Panc1 (cell line): ENCODE results near the gene B3GALT5. TPM values are rescaled to one million over a fixed set of nuclear protein-coding genes. Genes with fewer than 3 reads are reported as not detected.

Experiments used
- ATAC-seq: fragments of 200-7000 bp; cut with Tn5 transposase; 2 replicates; pipeline ENCODE4 v1.9.1; 2020; ENCODE audit warnings: mild to moderate bottlenecking, moderate library complexity
- BruUV-seq: library from RNA; stranded (reverse); fragments of 400-500 nt; replicated peaks from 2 replicates; lab custom pipeline; 2021; lab: Mats Ljungman, UMichigan
- CTCF ChIA-PET: fragments of 300-600 bp; sonication (Branson Sonifier 250); formaldehyde crosslinking; loops from one replicate; lab custom pipeline; 2022; ENCODE audit warnings: antibody characterized with exemption; lab: Charles Lee
- POLR2A ChIA-PET: fragments of 300-600 bp; sonication (Branson Sonifier 250); formaldehyde crosslinking; loops from one replicate; lab custom pipeline; 2022; ENCODE audit warnings: antibody characterized with exemption; lab: Charles Lee
- DNase-seq: peaks from one replicate; pipeline ENCODE4 v3.0.0-alpha.2; 2010; ENCODE audit warnings: low read depth, low spot score
- H3K27ac ChIP-seq: 2 replicates; pipeline ENCODE4 v1.5.1; 2011; ENCODE audit warnings: mild to moderate bottlenecking, low read length, inconsistent platforms
- H3K27me3 ChIP-seq: fragments of 200-500 bp; sonication (Bioruptor generic); 2 replicates; pipeline ENCODE4 v1.6.0; 2014; ENCODE audit warnings: low read length, inconsistent platforms; ENCODE audit not compliant: control insufficient read depth, insufficient read depth
- H3K36me3 ChIP-seq: fragments of 200-500 bp; sonication (Bioruptor generic); 2 replicates; pipeline ENCODE4 v1.5.1; 2014; ENCODE audit warnings: inconsistent platforms, mild to moderate bottlenecking, low read length, moderate library complexity; ENCODE audit not compliant: control insufficient read depth, insufficient read depth
- H3K4me1 ChIP-seq: 2 replicates; pipeline ENCODE4 v1.5.1; 2011; ENCODE audit warnings: inconsistent platforms, mild to moderate bottlenecking, low read length, moderate library complexity; ENCODE audit not compliant: control insufficient read depth, insufficient read depth
- H3K4me3 ChIP-seq, 2 experiments: 2 replicates each; pipeline ENCODE4 v1.5.1; 2011 to 2012; ENCODE audit warnings: low read depth in 2 of 2, low read length in 2 of 2, mild to moderate bottlenecking in 2 of 2, inconsistent platforms in 1 of 2, moderate library complexity in 1 of 2
- H3K9me3 ChIP-seq: fragments of 200-500 bp; sonication (Bioruptor generic); 2 replicates; pipeline ENCODE4 v1.5.1; 2014; ENCODE audit warnings: low read depth, mild to moderate bottlenecking, inconsistent platforms, low read length, moderate library complexity; ENCODE audit not compliant: control insufficient read depth, insufficient read depth
- CTCF ChIP-seq: fragments of 450-650 bp; IDR thresholded peaks from 2 replicates; pipeline ENCODE4 v1.5.1; 2017; ENCODE audit warnings: mild to moderate bottlenecking
- POLR2AphosphoS5 ChIP-seq: IDR thresholded peaks from 2 replicates; pipeline ENCODE4 v1.6.1; 2012; ENCODE audit warnings: mild to moderate bottlenecking, low read depth, low read length, moderate library complexity
- REST ChIP-seq, 2 experiments: IDR thresholded peaks; 2 replicates each; pipeline ENCODE4 v1.6.1; 2011 to 2012; ENCODE audit warnings: low read depth in 2 of 2, control low read depth in 1 of 2, low read length in 1 of 2, mild to moderate bottlenecking in 1 of 2, moderate library complexity in 1 of 2; ENCODE audit not compliant: insufficient read depth in 1 of 2
- SIN3A ChIP-seq: IDR thresholded peaks from 2 replicates; pipeline ENCODE4 v1.6.1; 2012; ENCODE audit warnings: low read depth, mild to moderate bottlenecking, low read length, moderate library complexity, borderline replicate concordance; ENCODE audit not compliant: insufficient read depth
- TCF7L2 ChIP-seq: IDR thresholded peaks from 2 replicates; pipeline ENCODE4 v1.6.1; 2011; ENCODE audit warnings: mild to moderate bottlenecking, low read depth, low read length, inconsistent platforms
- in situ Hi-C: cut with HindIII; loops from 2 replicates; pipeline ENCODE4 v1.10.0; 2016; ENCODE audit warnings: low sequenced_read_pairs, low pct_unique_long_range_greater_than_20kb
- intact Hi-C: fragments of 100-400 bp; cut with micrococcal nuclease; formaldehyde crosslinking; loops from one replicate; pipeline ENCODE4 v1.10.0; 2022; ENCODE audit not compliant: unreplicated experiment
- total RNA-seq: library from RNA; stranded (reverse); gene quantifications from one replicate; pipeline ENCODE4 v1.2.1, GENCODE V29; 2021; ENCODE audit not compliant: unreplicated experiment

The B3GALT5 gene
- total RNA-seq, 1 experiment from 2014 or later: 0.10 TPM

DNA sequence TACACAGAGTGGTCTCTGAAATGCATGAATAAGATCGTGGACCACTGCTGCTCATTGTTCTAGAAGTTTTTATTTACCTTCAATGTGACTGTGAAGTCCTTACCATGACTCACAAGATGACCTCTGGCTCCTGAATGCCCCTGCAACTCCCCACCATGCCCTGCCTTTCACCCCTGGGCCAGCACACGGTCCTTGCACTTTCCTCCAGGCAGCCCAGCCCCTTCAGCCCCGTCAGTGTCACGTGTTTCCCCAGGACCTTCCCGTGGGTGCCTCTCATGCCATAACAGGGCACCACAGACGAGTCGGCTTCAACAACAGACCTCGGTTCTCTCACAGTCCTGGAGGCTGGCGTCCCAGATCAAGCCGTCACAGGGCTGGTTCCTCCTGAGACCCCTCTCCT, 62.1 kb downstream of the B3GALT5 start:
- Histone ChIP-seq H3K4me1 (no peaks in the 10 kb centered on the region), H3K9me3 (no peaks in the 10 kb centered on the region), H3K27ac (no peak overlapping the region), H3K36me3 (no peaks in the 10 kb centered on the region), H3K4me3 (no peak overlapping the region), H3K27me3 (peaks cover 2% of the 10 kb centered on the region; the same call in 1 of the 2 replicates)
- ChIA-PET CTCF (no interaction called here), POLR2A (no interaction called here)
- in situ Hi-C loops (no loop called here), intact Hi-C loops (no loop called here)
- no TSS peak for BruUV-seq
- no peak for DNase-seq
- no peak for TF ChIP-seq REST (IDR thresholded peaks at IDR 0.05; ENCODE audit: insufficient read depth in 1 of 2, low read depth in 2 of 2, low read length in 1 of 2)
- no peak for TF ChIP-seq TCF7L2
- no peak for TF ChIP-seq SIN3A
- TF ChIP-seq CTCF: no peak
- no peak for TF ChIP-seq POLR2AphosphoS5
- no peak for ATAC-seq

DNA sequence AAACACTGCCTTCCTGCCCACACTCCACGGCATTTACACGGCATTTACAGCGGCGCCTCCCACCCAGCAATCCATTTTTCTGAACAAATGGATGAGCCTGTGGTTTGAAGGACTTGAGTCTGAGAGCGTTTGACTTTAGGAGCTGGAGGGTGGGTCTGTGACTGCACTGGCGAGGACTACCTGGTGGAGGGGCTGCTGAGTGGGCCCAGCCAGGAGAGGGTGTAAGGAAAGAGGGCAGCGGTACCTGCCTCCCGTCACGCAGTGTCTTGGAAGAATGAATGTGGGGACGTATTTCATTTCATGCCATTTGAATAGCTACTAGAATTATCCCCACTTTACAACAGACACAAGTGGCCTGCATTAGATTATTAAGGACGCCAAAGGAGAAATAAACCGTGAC, 62.9 kb downstream of the B3GALT5 start:
- CTCF ChIA-PET: no interaction called here

More for the DNA sequence above, 62.9 kb downstream of the B3GALT5 start:
- Histone ChIP-seq H3K4me3 (no peak overlapping the region), H3K4me1 (no peaks in the 10 kb centered on the region), H3K27ac (no peak overlapping the region), H3K27me3 (peaks cover 2% of the 10 kb centered on the region; the same call in 1 of the 2 replicates), H3K9me3 (no peaks in the 10 kb centered on the region), H3K36me3 (no peaks in the 10 kb centered on the region)
- ATAC-seq (no peak), DNase-seq (no peak)
- in situ Hi-C loops: no loop called here
- POLR2A ChIA-PET: no interaction called here
- no peak for TF ChIP-seq REST (IDR thresholded peaks at IDR 0.05; ENCODE audit: insufficient read depth in 1 of 2, low read depth in 2 of 2, low read length in 1 of 2)
- TF ChIP-seq TCF7L2: no peak
- intact Hi-C loops: no loop called here
- no TSS peak for BruUV-seq
